Body of pancreas (tissue), 4 donors: Measurements from ENCODE around the gene HMSD.

Experiments
- POLR2A ChIP-seq, 3 donors: fragments of 450-650 bp; IDR thresholded peaks; one replicate each; pipeline ENCODE4 v1.6.1; 2016; ENCODE audit warnings: antibody characterized with exemption in 3 of 3, mild to moderate bottlenecking in 2 of 3
- TF ChIP-seq, protein P1 (sequence below), 7 experiments: fragments of 450-650 bp in 4 of 7; fragments of 200-600 bp in 3 of 7; sonication (generic) in 3 of 7; IDR thresholded peaks; one replicate each; pipeline ENCODE4 v1.5.1; 2016 to 2019; ENCODE audit warnings: antibody characterized with exemption in 7 of 7

DNA sequence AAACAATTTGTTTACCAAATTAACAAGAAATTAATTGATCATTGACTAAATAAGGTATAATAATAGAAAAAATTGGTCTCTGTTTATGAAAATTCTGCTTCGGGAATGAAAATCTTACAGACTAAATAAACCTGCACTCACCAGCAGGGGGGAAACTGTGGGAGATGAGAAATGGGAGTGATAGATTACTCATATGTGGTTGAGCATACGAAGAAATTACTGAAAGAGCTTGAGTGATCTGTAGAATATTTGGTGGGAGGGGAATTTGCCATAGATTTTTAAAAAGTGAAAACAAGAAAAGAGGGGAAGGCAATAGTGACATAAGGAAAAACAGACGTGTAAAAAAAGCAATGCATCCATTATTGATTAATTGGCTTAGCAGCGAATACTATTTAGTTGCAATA, 2.2 kb downstream of the HMSD start:
- TF ChIP-seq, protein P1, sequence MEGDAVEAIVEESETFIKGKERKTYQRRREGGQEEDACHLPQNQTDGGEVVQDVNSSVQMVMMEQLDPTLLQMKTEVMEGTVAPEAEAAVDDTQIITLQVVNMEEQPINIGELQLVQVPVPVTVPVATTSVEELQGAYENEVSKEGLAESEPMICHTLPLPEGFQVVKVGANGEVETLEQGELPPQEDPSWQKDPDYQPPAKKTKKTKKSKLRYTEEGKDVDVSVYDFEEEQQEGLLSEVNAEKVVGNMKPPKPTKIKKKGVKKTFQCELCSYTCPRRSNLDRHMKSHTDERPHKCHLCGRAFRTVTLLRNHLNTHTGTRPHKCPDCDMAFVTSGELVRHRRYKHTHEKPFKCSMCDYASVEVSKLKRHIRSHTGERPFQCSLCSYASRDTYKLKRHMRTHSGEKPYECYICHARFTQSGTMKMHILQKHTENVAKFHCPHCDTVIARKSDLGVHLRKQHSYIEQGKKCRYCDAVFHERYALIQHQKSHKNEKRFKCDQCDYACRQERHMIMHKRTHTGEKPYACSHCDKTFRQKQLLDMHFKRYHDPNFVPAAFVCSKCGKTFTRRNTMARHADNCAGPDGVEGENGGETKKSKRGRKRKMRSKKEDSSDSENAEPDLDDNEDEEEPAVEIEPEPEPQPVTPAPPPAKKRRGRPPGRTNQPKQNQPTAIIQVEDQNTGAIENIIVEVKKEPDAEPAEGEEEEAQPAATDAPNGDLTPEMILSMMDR (IDR thresholded peaks at IDR 0.05), result no peak
- TF ChIP-seq POLR2A (IDR thresholded peaks at IDR 0.05), result no peak
